ENCODE results near the gene TAF8. TPM values are rescaled to one million over a fixed set of nuclear protein-coding genes. Genes with fewer than 3 reads are reported as not detected.
A peak's percentile ranks its signal among the peaks of the same experiment; 100 is the strongest.

Gene TAF8
- total RNA-seq, 1 donor from 2014 or later = 16.9 TPM

DNA sequence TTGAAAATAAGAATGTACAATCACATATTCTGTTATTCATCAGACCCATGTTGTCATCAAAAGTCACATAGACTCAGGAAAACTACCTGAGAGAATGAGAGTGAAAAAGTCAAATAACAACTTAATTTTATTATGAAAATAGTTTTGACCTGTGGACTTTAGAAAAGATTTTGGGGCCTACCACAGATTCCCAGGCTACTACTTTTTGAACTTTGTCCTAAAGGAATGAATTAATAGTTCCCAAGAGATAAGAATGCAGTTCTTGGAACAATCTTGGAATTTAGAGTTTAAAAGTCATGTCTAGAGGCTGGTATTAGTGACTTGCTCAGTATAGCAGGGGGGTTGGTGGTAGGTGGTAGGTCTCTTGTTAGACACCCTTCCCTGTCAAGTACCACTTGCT is 3.3 kb downstream of the TAF8 start:
- no peak for DNase-seq (ENCODE audit: low read depth in 2 of 2)

DNA sequence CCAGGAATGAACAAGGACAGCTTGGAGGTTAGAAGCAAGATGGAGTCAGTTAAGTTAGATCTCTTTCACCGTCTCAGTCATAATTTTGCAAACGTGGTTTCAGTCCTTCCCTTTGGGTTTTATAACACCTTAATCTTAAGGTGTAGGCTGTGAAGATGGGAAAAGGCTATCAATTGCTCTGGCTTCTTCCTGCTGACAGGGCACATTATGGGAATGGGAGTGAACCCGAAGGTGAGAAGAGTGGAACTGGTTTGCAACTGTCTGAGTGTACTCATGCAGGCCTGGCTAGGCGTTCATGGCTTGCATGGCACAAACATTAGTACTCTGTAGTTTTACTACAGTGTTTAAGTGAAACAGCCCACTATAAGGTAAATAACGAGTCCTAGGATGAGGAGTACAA is 9.4 kb downstream of the TAF8 start:
- DNase-seq (ENCODE audit: low read depth in 2 of 2) = no peak

DNA sequence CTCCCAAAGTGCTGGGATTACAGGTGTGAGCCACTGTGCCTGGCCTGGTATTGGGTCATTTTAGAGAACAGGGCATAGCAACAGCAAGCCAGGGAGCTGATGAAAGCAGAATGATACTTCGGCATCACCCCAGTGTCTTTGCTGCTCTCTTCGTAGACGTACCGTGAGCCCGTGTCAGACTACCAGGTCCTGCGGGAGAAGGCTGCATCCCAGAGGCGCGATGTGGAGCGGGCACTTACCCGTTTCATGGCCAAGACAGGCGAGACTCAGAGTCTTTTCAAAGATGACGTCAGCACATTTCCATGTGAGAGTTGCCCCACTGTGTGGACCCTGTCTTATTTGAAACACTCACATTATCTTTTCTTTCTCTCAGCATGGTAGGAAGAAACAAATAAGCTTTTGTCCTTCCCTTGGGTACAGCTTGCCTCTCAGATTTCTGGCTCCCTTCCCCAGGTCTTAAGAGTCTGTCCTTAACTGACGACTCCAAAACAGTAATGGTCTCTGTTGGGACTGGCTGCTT is 15.9 kb downstream of the TAF8 start:
- DNase-seq (ENCODE audit: low read depth in 2 of 2) = no peak

DNA sequence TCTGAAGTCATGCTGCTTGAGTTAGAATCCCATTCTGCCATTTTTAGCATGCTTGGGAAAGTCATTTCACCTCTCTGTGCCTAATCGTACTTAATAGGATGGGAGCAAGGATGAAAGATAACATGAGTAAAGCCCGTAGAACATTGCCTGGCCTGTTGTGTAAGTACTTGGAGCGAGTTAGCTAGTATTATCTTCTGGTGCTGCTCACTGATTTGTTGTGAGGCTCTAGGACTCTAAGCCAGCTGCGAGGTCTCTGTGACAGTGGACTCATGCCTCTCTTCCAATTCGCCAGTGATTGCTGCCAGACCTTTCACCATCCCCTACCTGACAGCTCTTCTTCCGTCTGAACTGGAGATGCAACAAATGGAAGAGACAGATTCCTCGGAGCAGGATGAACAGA is 17.8 kb downstream of the TAF8 start:
- no peak for DNase-seq (ENCODE audit: low read depth in 2 of 2)

DNA sequence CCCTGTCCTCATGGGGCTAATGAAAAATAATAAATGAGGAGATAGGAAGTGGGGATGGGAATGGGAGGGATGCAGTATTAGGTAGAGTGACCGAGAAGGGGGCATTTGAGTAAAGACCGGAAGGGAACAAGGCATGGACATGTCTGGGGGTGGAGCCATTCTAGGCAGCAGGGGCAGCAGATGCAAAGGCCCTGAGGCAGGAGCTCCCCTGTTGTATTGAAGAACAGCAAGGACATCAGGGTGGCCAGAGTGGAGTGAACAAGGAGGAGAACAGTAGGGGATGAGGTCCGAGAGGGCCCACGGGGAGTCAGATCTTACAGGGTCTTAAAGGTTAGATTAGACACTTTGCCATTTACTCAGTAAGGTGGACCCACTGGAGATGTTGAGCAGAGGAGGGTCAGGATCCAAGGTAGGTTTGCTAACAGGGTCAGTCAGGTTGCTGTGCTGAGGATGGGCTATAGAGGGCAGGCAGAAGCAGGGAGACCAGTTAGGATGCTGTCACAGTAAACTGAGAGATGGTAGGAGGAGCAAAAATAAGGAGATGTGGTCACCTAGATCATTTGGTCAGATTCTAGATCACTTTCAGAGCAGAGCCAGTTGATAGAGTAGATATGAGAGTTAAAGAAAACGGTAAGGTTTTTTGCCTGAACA is 18.7 kb downstream of the TAF8 start:
- DNase-seq (ENCODE audit: low read depth in 2 of 2) = no peak

DNA sequence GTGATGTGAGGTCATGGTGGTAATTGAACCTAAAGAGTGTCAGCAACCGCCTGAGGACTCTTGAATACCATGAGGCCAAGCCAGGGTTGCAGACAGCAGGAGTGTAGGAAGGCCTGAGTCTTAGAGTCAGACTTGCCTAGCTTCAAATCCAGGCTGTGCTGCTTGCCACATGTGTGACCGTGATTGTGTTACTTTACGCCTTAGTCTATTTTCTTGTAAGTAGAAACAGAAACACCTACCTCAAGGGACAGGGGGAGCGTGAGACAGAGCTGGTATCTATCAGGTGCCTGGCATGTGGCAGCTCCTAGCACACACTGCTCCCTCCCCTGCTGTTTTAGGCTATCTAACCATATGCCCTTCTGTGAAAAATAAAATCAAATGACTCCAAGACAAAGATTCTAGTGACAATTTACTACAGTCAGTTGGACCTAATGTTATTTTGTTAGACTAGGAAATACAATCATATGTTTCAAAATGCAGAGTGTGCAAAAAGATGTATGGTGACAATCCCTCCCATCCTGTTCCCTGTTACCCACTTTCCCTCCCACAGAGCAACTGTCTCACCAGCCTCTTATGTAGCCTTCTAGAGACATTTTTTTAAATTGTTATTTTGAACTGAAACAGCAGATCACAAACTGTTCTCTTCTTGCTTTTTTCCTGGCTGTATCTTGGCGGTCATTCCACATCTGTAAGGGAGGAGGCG is 21.7 kb downstream of the TAF8 start:
- DNase-seq (ENCODE audit: low read depth in 2 of 2) = no peak

DNA sequence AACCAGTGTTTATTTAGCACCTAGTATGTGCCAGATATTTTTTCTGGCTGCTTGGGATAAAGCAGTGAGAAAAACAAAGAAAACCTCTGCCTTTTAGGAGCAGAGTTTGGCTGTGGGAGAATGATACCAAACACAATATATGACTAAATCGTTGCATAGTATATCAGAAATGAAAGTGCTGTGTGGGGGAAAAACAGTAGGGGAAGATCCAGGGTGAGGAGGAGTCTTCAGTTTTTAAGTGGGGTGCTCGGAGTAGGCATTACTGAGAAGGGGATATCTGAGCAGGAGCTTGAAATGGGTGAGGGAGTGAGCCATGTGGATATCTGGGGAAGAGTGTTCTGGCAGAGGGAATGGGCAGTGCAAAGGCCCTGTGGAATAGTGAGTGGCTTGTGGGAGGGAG is 23.0 kb downstream of the TAF8 start:
- no peak for DNase-seq (ENCODE audit: low read depth in 2 of 2)

DNA sequence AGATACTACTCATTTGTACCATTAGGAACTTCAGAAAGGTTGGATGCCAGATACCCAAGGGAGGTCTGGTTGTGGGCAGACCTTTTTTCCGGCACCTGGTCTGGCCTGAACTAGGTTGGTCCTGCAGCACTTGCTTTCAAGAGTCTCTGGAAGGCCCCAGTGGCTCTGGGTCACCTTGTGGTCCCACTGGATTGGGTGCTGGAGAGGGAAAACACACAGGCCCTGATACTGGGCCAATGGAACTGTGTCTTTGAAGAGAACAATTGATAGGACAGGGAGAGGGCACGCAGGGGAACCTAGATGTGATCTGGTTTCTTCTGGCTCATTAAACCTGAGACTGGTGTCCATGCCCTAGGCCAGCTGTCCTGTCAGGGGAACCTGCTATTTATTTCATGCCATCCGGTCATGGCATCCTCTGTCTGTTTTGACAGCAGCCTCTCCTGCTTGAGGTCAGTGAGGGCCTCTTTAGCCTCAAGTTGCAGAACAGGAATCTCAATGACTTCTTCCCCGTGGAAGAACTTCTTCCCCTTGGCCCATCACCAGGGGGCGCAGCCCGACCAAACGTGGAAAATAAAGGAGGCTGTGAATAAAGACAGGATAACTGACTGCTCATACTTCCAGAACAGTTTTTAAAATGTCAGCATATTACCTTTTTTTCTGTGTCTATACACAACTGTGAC is 25.0 kb downstream of the TAF8 start:
- DNase-seq (ENCODE audit: low read depth in 2 of 2) = peak; percentile 75 to 82

DNA sequence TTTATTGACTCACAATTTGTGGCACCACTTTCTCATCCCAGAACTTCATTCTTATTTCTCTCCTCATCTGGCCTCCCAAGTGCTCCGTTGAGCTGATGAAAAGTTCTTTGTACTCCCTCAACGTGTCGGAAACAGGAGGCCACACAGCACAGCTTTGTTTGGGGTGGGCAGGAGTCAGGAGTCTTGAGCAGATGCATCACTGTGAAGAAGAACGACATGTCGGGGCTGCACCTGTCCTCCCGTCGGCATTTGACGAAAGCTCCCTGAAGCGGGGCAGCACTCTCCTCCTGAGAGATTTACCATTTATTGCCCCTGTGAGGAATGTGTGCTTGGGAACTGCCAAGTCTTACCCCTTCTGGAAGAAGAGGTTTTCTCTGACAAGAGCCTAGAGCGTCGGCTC is 28.1 kb downstream of the TAF8 start:
- no peak for DNase-seq (ENCODE audit: low read depth in 2 of 2)

DNA sequence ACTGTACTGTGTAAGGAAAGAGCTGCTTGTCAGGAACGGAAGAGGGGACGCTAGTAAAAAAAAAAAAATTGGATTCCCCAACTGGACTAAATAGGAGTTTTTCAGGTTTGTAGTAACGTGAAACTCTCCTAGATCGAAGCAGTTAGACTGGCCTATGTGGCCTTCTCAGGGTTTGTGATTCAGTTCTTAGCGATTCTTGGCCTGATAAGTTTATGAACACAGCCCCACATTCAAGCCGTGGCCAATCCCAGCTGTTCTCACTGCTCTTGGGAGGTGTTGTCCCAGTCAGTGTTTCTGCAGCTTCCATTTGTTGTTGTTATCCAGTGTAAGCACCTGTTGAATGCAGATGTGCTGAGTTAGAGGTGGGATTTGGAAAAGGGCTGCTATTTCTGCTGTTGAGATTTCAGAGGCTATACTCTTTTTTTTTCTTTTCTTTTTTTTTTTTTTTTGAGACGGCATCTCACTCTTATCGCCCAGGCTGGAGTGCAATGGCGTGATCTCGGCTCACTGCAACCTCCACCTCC is 29.7 kb downstream of the TAF8 start:
- no peak for DNase-seq (ENCODE audit: low read depth in 2 of 2)

DNA sequence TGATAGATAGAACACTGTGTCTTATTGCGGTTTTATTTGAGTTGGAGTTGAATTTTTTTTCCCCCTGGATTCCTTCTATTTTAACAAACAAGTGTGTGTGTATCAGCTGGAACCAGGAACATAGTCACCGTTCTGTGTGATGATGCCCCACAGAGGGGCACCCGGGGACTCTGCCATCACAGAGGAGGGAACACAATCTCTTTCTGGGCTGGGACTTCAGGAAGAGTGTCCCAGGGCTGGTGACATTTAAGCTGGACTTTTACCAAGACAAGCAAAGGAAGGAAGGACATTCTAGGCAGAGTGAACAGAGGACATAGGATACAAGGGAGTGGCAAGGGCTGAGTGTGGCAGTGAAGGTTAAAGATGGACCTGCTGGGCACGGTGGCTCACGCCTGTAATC is 33.2 kb downstream of the TAF8 start:
- DNase-seq (ENCODE audit: low read depth in 2 of 2) = peak in 1 of 2 donors; percentile 18

DNA sequence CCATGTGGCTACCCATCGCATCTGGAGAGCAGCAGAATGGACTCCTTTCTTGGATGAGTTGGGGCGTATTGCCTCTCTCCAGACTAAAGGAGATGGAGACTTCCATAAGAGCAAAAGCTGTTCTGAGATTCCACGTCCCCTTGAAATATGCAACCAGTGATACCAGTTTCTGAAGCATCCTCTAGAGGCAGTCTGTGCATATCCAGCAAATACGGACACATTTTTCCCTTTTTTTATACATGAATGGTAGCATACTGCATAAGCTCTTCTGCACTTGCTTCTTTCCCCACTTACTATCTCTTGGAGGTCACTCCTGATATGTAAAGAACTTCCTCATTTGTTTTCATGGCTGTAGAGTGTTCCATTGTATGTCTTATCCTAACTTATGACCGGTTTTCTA is 34.6 kb downstream of the TAF8 start:
- peak in 1 of 2 donors; percentile 29 for DNase-seq (ENCODE audit: low read depth in 2 of 2)

DNA sequence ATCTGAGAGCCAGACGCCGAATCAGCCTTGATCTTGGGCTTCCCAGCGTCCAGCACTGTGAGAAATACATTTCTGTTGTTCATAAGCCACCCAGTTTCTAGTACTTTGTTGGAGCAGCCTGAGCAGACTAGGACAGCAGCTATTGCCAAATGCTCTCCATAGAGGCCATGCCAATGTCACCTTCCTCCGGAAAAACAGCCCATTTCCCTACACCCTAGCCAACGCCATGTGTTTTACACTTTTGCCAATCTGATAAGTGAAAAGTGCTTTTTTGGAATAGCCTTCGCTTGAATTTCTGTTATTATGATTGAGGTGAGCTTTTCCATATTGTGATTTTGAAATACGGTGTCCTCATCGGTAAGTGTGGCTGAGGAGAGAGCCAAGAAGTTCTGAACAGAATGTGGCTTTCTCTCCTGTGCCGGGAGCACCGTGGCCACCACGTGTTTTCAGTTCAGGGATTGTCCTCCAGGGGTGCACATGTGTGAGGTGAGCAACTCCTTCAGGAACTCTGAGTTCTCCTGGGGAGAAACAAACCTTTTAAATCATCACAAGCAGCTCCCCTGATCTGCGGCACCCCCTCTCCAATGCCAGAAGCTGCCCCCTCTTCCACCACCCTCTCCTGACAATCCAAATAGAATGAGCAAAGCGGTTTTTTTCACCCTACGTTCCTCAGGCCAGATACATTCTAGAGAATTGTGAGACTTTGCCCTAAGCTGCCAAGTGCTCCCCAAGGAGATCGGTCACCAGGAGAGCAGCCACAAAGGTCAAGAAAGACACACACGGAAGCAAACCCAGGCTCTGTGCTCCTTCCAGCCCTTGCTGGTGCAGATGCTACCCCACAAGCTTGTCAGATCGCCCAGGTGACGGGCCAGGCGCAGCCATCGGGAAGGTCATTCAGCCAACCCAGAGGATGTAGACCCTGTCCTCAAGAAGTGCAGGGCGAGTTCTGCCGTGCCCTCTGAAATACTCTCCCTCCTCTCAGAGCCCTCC is 36.0 kb downstream of the TAF8 start:
- peak; percentile 42 to 74 for DNase-seq (ENCODE audit: low read depth in 2 of 2)

DNA sequence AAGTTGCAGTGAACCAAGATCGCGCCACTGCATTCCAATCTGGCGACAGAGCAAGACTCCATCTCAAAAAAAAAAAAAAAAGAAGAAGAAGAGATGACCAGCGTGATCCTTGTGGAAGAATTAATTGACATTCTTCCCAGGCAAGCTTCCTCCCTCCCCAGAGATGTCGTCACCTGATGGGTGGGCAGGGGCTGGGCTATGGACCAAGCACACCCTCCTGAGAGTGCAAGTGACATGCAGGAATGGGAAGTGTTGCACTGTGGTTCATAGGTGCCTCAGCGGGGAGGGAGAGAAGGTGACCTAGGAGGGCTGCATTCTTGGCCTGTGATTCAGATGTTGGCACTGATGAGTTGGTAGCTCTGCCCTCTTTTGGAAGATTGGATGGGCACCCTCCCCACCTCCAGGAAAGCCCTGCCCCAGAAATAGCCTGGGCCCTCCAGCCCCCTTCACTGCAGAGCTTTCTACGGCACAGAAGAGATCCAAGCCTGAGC is 37.8 kb downstream of the TAF8 start:
- peak in 1 of 2 donors; percentile 24 for DNase-seq (ENCODE audit: low read depth in 2 of 2)

DNA sequence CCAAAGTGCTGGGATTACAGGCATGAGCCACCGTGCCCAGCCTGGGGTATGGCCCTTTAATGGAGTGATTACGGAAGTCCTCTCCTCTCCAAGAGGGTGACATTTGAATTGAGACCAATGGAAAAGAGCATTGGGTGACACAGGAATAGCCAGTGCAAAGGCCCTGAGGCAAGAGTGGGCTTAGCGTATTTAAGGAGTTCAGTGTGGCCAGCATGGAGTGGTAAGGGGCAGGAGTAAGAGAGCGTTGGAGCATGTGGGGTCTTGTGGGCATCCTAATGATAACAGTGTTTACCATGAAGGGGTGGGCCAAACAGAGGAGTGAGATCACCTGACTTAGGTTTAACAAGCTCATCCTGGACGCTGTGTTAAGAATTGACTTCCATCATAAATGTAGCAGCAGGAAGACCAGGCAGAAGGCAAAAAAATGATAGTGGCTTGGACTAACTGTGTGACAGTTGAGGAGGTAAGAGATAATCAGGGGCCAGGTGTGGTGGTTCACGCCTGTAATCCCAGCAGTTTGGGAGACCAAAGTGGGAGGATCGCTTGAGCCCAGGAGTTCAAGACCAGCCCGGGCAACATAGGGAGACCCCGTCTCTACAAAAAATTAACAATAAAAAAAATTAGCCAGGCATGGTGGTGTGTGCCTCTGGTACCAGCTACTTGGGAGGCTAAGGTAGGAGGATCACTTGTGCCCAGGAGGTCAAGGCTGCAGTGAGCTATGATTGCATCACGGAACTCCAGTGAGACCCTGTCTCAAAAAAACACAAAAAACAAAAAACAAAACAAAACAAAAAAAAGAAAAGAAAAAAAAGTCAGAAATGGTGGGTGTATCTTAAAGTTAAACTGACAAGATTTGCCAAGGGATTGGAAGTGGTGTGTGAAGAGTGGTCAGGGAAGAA is 40.7 kb downstream of the TAF8 start:
- DNase-seq (ENCODE audit: low read depth in 2 of 2) = no peak

DNA sequence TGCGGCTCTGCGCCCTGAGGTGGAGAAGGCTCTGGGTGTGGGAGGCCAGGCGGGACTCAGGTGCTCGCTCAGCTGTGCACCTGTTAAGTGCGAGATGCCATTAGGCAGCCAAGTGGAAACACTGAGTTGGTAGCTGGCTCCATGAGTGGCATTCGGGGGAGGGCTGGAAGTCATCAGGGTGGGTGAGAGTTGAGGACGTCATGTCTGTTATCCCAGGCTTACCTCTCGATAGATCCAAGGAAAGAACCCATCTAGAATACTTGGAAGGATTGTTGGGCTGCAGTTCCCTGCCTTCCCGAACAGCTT is 41.3 kb downstream of the TAF8 start:
- no peak for DNase-seq (ENCODE audit: low read depth in 2 of 2)

DNA sequence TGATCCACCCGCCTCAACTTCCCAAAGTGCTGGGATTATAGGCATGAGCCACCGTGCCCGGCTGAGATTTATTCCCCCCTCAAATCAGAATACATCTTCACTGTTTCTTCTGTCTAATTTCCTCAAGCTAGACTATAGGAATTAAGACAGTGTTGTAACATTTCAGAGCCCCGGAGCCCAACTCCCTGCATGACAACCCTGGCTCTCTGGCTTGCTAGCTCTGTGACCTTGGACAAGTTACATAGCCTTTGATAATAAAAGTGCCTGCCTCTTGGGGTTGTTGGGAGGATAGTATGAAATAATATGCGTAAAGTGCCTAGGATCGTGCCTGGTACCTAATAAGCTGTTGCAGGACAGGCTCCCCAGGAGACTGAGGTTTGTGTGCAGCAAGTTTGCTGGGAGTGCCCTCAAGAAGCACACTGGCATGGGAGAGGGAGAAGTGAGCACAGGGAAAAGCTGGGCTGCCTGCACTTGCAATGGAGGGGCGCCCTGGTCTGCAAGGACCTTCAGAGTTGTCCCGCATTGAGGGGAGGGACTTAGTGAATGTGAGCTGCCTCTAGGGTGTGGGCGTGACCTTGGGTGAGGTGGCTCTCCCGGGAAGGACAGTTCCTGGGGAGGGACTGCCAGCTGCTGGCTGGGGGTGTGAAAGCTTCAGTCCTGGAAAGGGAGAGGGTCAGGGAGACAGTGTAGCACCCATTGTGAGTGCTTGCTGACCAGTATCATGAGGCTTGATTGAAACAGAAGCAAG is 43.4 kb downstream of the TAF8 start:
- no peak for DNase-seq (ENCODE audit: low read depth in 2 of 2)

DNA sequence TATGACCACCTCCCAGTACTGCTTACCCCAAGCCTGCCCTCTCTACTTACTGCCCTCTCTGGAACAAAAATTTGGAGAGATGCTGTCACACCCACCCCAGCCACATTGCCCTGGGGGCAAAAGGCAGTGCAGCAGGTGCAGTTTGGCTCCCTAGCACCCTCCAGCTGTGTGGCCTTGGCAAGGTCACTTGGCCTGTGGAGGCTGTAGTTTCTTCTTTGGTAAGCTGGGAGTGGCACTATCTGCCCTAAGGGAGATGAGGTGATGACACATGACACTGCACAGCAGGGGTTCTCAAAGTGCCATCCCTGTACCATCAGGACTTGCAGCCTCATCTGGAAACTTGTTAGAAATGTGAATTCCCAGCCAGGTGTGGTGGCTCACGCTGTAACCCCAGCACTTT is 44.8 kb downstream of the TAF8 start:
- DNase-seq (ENCODE audit: low read depth in 2 of 2) = no peak

DNA sequence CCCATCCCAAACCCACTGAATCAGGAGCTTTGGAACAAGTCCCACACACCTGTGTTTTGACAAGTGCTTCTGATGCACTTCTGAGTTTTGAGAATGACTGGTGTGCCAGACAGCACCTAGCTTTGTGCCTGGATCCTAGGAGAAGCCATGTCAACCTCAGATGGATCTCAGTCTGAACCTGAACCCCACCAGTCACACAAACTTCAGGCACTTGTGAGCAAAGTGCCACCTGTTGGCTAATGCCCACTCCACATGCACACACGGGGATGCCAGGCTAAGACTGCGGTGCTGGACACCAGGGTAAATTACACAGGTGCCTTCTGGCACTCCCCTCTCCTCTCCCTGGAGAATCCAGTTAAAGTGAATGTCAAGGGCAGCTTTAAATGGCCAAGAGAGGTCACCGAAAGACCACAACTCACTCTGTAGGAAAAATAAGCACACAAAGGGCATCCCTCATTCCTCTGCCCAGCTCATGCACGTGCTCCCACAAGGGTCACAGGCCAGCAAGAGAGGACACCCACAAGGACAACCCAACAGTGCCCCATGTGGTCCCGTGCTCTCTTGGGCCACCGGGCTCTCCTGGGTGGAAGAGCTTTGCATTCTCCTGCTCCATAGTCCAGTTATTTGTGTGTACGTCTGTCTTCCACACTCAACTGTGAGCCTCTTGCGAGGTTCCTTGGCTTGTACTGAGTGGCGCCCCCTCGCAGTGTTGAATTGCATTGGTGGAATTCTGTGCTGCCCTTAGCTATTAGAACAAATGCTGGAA is 45.6 kb downstream of the TAF8 start:
- DNase-seq (ENCODE audit: low read depth in 2 of 2) = no peak

All from lung microvascular endothelial cell (primary cell).